Sigmoid colon (tissue), 7 donors: ENCODE measurements around the gene RBM28. TPM values are rescaled to one million over a fixed set of nuclear protein-coding genes. Genes with fewer than 3 reads are reported as not detected.

Experiments used
- DNase-seq: peaks from one replicate; pipeline ENCODE4 v3.0.0-alpha.2; 2019
- H3K27ac ChIP-seq, 4 donors: fragments of 200-600 bp; sonication (generic); one replicate each; pipeline ENCODE4 v1.5.1; 2016 to 2019; ENCODE audit warnings: mild to moderate bottlenecking in 1 of 4
- H3K27me3 ChIP-seq, 3 donors: fragments of 200-600 bp; sonication (generic); one replicate each; pipeline ENCODE4 v1.5.1; 2019; ENCODE audit warnings: mild to moderate bottlenecking in 1 of 3
- H3K36me3 ChIP-seq, 4 donors: fragments of 200-600 bp; sonication (generic); one replicate each; pipeline ENCODE4 v1.5.1; 2016 to 2019
- H3K4me1 ChIP-seq, 4 donors: fragments of 200-600 bp; sonication (generic); one replicate each; pipeline ENCODE4 v1.5.1; 2017 to 2019
- H3K4me3 ChIP-seq, 4 donors: fragments of 200-600 bp; sonication (generic); one replicate each; pipeline ENCODE4 v1.5.1; 2017 to 2019; ENCODE audit warnings: mild to moderate bottlenecking in 2 of 4, moderate library complexity in 1 of 4
- H3K9me3 ChIP-seq, 4 donors: fragments of 200-600 bp in 3 of 4; sonication (generic) in 3 of 4; one replicate each; pipeline versions ENCODE4 v1.5.1 to v1.6.1; 2013 to 2019
- EP300 ChIP-seq, 4 donors: sonication (generic); formaldehyde crosslinking; IDR thresholded peaks; one replicate each; pipeline ENCODE4 v1.6.1; 2017; ENCODE audit warnings: antibody characterized with exemption in 4 of 4
- POLR2A ChIP-seq, 2 donors: fragments of 450-650 bp; IDR thresholded peaks; one replicate each; pipeline ENCODE4 v1.6.1; 2016; ENCODE audit warnings: antibody characterized with exemption in 2 of 2, mild to moderate bottlenecking in 2 of 2, moderate library complexity in 2 of 2
- POLR2AphosphoS5 ChIP-seq, 4 donors: sonication (generic); formaldehyde crosslinking; IDR thresholded peaks; one replicate each; pipeline ENCODE4 v1.6.1; 2017; ENCODE audit warnings: antibody characterized with exemption in 4 of 4
- WGBS, 2 donors: extraction: QIAGEN DNeasy Blood & Tissue Kit; methylation state at CpG; one replicate each; pipeline ENCODE4 v1.1.7; 2013; 5-methylcytosine and 5-hydroxymethylcytosine counted together
- intact Hi-C: fragments of 100-400 bp; cut with DNase I; formaldehyde crosslinking; loops from one replicate; pipeline ENCODE4 v1.15.1; 2023
- polyA plus RNA-seq, 3 donors: library from polyadenylated mRNA; stranded (reverse); fragments of 200-250 nt; gene quantifications; one replicate each; pipeline ENCODE4 v1.2.3, GENCODE V29; 2013
- total RNA-seq, 4 donors: library from RNA; depleted of rRNA; stranded (reverse); fragments of >200 nt; gene quantifications; one replicate each; pipeline ENCODE4 v1.1.0, GENCODE V29; 2016
- TF ChIP-seq, protein P1 (sequence below), 4 experiments: fragments of 450-650 bp in 3 of 4; fragments of 200-600 bp in 1 of 4; IDR thresholded peaks; one replicate each; pipeline ENCODE4 v1.5.1; 2016 to 2019; ENCODE audit warnings: antibody characterized with exemption in 4 of 4, mild to moderate bottlenecking in 3 of 4, moderate library complexity in 2 of 4
- donor health status: healthy with polysubstance abuse.
- donor health status: Bipolar disorder and iron deficiency.
- donor health status: healthy.

Gene RBM28
- total and polyA plus RNA-seq, 7 donors: 6.6 to 36.3 (median 15.1) TPM

DNA sequence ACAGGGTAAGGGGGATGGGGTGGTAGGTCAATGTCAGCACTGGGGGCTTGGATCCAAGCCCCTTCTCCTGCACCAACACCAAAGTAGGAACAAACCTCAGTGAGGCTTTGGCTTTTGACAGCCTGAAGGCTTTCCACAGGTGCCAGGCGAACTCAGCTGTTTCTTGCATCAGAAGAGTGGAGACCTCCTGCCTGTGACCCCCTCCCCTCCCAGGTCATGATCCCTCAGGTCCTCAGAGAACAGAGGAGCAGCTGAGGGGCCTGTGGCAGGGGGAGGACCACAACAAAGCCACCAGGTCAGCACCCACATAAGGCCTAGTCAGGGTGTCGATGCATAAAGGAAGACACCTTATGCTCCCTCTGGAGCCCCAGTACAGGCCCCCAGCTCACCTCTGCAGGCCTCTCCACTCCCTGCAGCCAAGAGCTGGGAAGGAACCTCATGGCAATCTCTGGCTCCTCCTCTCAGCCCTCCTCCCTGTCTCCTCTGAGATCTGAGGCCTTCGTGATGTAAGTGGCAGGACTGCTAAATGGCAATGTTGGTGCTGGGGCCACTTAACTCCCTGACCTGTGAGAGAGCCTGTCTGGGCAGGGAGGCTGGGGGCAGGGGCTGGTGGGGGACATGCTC lies 36.9 kb upstream of the RBM28 start:
- DNase-seq: no peak
- TF ChIP-seq POLR2A (IDR thresholded peaks at IDR 0.05): no peak
- TF ChIP-seq, protein P1, sequence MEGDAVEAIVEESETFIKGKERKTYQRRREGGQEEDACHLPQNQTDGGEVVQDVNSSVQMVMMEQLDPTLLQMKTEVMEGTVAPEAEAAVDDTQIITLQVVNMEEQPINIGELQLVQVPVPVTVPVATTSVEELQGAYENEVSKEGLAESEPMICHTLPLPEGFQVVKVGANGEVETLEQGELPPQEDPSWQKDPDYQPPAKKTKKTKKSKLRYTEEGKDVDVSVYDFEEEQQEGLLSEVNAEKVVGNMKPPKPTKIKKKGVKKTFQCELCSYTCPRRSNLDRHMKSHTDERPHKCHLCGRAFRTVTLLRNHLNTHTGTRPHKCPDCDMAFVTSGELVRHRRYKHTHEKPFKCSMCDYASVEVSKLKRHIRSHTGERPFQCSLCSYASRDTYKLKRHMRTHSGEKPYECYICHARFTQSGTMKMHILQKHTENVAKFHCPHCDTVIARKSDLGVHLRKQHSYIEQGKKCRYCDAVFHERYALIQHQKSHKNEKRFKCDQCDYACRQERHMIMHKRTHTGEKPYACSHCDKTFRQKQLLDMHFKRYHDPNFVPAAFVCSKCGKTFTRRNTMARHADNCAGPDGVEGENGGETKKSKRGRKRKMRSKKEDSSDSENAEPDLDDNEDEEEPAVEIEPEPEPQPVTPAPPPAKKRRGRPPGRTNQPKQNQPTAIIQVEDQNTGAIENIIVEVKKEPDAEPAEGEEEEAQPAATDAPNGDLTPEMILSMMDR (IDR thresholded peaks at IDR 0.05): no peak
- TF ChIP-seq EP300 (IDR thresholded peaks at IDR 0.05): no peak
- TF ChIP-seq POLR2AphosphoS5 (IDR thresholded peaks at IDR 0.05): no peak
- Histone ChIP-seq H3K4me1 (no peaks in the 10 kb centered on the region), H3K27ac (no peak overlapping the region), H3K9me3 (no peaks in the 10 kb centered on the region), H3K4me3 (no peak overlapping the region), H3K36me3 (no peaks in the 10 kb centered on the region), H3K27me3 (no peaks in the 10 kb centered on the region)
- intact Hi-C loops: no loop called here
- 87 to 92% methylated on average over 3 of the region's 3 CpGs for WGBS, 2 donors

DNA sequence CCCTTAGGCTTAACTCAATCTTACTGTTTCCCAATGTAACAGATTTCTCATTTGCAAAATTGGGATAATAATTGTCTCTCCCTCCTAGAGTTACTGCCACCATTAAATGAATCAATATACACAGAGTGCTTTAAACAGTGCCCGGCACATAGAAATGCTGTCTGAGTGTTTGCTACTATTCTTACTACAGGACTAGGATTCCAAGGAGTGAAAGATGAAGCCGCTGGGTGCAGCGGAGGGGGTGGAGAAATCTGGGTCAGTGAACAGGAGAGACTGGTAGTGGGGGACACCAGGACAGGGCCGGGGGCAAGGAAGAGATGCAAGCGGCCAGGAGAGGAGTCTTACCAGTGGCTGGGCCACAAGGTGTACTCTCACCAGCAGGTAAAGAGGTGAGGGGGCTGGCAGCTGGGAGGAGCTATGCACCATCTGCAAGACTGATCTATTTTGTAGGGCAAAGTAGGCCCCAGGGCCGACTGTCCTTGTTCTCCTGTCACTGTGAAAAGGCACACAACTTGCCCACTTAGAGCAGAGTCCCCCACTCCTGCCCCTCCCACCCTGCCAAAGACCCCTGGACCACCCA lies 36.3 kb upstream of the RBM28 start:
- no peaks in the 10 kb centered on the region for H3K36me3 ChIP-seq
- H3K9me3 ChIP-seq: no peaks in the 10 kb centered on the region
- DNase-seq: no peak
- TF ChIP-seq POLR2A (IDR thresholded peaks at IDR 0.05): no peak
- TF ChIP-seq, protein P1 (IDR thresholded peaks at IDR 0.05): no peak
- no peak for TF ChIP-seq EP300 (IDR thresholded peaks at IDR 0.05)
- no peak for TF ChIP-seq POLR2AphosphoS5 (IDR thresholded peaks at IDR 0.05)
- WGBS, 2 donors: 88 to 92% methylated on average over 6 of the region's 6 CpGs
- no peak overlapping the region for H3K4me3 ChIP-seq
- H3K4me1 ChIP-seq: no peaks in the 10 kb centered on the region
- intact Hi-C loops: no loop called here
- no peak overlapping the region for H3K27ac ChIP-seq
- no peaks in the 10 kb centered on the region for H3K27me3 ChIP-seq

DNA sequence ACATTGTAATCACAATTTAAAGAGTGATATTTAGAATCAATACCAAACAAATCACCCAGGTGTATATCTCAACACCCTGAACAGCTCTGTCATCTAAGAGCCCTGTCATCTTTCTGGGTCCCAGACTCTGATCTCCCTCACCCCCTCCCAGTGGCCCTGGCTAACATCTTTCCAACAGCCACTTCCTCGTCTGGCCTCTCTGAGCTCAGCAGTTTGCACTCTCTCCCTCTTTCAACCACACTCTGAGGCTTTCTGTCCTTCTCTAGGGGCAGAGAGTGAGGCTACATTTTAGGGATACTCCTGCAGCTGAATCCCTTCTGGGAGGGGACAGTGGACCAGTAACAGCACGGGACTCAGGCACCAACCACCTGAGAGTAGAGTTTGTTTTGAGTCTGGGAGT lies 34.9 kb upstream of the RBM28 start:
- TF ChIP-seq POLR2A (IDR thresholded peaks at IDR 0.05) (no peak), EP300 (IDR thresholded peaks at IDR 0.05) (no peak), POLR2AphosphoS5 (IDR thresholded peaks at IDR 0.05) (no peak)
- Histone ChIP-seq H3K4me3 (no peak overlapping the region), H3K27ac (no peak overlapping the region), H3K36me3 (no peaks in the 10 kb centered on the region), H3K27me3 (no peaks in the 10 kb centered on the region), H3K4me1 (no peaks in the 10 kb centered on the region), H3K9me3 (no peaks in the 10 kb centered on the region)
- DNase-seq: no peak
- intact Hi-C loops: no loop called here
- WGBS, 2 donors: 42 to 56% methylated on average over 2 of the region's 2 CpGs

DNA sequence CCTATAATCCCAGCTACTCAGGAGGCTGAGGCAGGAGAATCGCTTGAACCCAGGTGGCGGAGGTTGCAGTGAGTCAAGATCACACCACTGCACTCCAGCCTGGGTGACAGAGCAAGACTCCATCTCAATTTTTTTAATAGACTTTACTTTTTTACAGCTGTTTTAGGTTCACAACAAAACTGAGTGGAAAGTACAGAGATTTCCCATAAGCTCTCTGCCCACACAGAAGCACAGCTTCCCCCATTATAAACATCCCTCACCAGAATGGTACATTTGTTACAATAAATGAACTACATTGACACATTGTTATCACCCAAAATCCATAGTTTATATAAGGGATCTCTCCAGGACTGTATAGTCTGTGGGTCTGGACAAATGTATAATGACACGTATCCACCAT lies 32.4 kb upstream of the RBM28 start:
- DNase-seq: no peak
- TF ChIP-seq POLR2AphosphoS5 (IDR thresholded peaks at IDR 0.05) (no peak), EP300 (IDR thresholded peaks at IDR 0.05) (no peak), POLR2A (IDR thresholded peaks at IDR 0.05) (no peak)
- TF ChIP-seq, protein P1 (IDR thresholded peaks at IDR 0.05): no peak
- Histone ChIP-seq H3K27me3 (no peaks in the 10 kb centered on the region), H3K4me1 (no peaks in the 10 kb centered on the region), H3K9me3 (no peaks in the 10 kb centered on the region), H3K4me3 (no peak overlapping the region), H3K27ac (no peak overlapping the region), H3K36me3 (no peaks in the 10 kb centered on the region)
- WGBS, 2 donors: 91% methylated on average over 3 of the region's 3 CpGs
- intact Hi-C loops: no loop called here

DNA sequence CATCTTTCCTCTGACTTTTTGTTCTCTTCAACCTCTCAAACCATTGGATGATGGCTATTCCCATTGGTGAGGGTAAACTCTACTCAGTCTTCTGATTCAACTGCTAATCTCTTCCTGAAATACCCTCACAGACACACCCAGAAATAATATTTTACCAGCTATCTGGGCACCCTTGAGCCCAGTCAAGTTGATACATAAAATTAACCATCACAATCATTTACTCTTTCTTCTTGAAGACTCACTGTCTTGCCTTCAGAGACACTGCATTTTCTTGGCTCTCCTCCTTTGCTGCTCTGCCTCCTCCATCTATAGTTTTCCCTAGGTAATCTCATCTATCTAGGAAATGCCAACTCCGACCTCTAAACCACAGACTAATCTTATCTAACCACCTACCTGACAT lies 30.3 kb upstream of the RBM28 start:
- TF ChIP-seq, protein P1 (IDR thresholded peaks at IDR 0.05): no peak
- TF ChIP-seq EP300 (IDR thresholded peaks at IDR 0.05) (no peak), POLR2A (IDR thresholded peaks at IDR 0.05) (no peak), POLR2AphosphoS5 (IDR thresholded peaks at IDR 0.05) (no peak)
- H3K4me3 ChIP-seq: no peak overlapping the region
- no peaks in the 10 kb centered on the region for H3K36me3 ChIP-seq
- no peak overlapping the region for H3K27ac ChIP-seq
- no peaks in the 10 kb centered on the region for H3K27me3 ChIP-seq
- WGBS, 2 donors: 67 to 74% methylated on average over 1 of the region's 1 CpG
- H3K4me1 ChIP-seq: no peaks in the 10 kb centered on the region
- intact Hi-C loops: no loop called here
- no peak for DNase-seq
- no peaks in the 10 kb centered on the region for H3K9me3 ChIP-seq
